ENCODE data around the gene TAS1R2.

DNA sequence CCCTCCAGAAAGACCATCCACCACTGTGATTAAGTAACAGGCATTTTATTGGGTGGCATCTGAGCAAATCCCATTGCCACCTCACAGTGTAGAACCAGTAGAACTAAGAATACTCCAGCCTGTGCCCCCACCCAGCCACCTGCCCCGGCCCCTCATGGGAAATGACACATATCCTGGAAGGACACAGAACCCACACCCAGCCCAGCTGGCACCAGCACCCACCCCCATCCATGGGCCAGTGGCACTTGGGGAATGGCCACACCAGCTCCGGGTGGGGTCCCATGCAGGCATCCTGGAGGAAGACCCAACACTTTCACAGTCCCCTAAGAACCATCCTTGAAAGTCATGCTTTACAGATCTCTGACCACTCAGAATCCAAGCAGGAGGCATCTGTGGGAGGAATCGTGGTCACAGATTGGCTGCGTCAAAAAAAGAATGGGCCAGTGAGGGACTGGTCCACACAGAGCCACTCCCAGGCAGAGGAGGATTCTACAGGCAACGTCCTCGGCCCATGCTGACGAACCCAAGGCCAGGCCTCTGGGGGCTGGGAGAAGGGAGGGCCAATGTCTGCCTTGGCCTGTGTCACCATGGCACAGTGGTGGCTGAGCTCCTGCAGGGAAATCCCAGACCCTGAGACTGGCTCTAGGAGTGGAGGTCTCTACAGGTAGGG, 12.1 kb upstream of the TAS1R2 start:
- TF ChIP-seq, protein P1, sequence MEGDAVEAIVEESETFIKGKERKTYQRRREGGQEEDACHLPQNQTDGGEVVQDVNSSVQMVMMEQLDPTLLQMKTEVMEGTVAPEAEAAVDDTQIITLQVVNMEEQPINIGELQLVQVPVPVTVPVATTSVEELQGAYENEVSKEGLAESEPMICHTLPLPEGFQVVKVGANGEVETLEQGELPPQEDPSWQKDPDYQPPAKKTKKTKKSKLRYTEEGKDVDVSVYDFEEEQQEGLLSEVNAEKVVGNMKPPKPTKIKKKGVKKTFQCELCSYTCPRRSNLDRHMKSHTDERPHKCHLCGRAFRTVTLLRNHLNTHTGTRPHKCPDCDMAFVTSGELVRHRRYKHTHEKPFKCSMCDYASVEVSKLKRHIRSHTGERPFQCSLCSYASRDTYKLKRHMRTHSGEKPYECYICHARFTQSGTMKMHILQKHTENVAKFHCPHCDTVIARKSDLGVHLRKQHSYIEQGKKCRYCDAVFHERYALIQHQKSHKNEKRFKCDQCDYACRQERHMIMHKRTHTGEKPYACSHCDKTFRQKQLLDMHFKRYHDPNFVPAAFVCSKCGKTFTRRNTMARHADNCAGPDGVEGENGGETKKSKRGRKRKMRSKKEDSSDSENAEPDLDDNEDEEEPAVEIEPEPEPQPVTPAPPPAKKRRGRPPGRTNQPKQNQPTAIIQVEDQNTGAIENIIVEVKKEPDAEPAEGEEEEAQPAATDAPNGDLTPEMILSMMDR (IDR thresholded peaks at IDR 0.05) = no peak
- TF ChIP-seq EP300 (IDR thresholded peaks at IDR 0.05) (no peak), POLR2AphosphoS5 (IDR thresholded peaks at IDR 0.05) (no peak)

Data from gastroesophageal sphincter (tissue), 3 donors.